ENCODE data around the gene DNAI1. TPM values are rescaled to one million over a fixed set of nuclear protein-coding genes. Genes with fewer than 3 reads are reported as not detected.

Gene DNAI1
- total and polyA plus RNA-seq, 2 of the 13 experiments (the other 11 are each of a cell fraction or from before 2014, with no cell fraction given): not detected

- Histone ChIP-seq H3K79me2 (ENCODE audit: insufficient read depth, low read length) (no peaks in the 10 kb centered on the region), H2AFZ (ENCODE audit: low read length) (no peak overlapping the region), H3K9ac (ENCODE audit: insufficient read depth, low read depth, low read length) (no peak overlapping the region), H4K20me1 (ENCODE audit: insufficient read depth, low read length) (no peaks in the 10 kb centered on the region), H3K4me1 (ENCODE audit: insufficient read depth, low read length) (no peaks in the 10 kb centered on the region), H3K4me2 (ENCODE audit: low read depth, low read length) (no peak overlapping the region), H3K36me3 (replicated peaks in 1 of 2; ENCODE audit: control insufficient read depth in 1 of 2, insufficient read depth in 2 of 2, low read length in 2 of 2) (no peaks in the 10 kb centered on the region), H3K27me3 (ENCODE audit: control insufficient read depth in 1 of 2, insufficient read depth in 2 of 2, low read length in 2 of 2) (peaks cover 0 to 7% of the 10 kb centered on the region in 2 experiments; a peak in 1 of 5 replicates), H3K27ac (ENCODE audit: extremely low read length, insufficient read depth, low read length) (no peak overlapping the region), H3K4me3 (replicated peaks in 1 of 3; ENCODE audit: insufficient read depth in 1 of 3, low read depth in 2 of 3, low read length in 3 of 3) (no peak overlapping the region), H3K9me3 (ENCODE audit: low read length) (no peaks in the 10 kb centered on the region)
- intact Hi-C loops (cut with micrococcal nuclease; ENCODE audit: unreplicated experiment) (no loop called here), in situ Hi-C loops (cut with HindIII; ENCODE audit: extremely low pct_ligation_motif_present, low pct_unique_long_range_greater_than_20kb) (no loop called here)
- ChIA-PET POLR2A (no interaction called here), CTCF (ENCODE audit: low intra/inter-chr PET ratio, low total read pairs) (no interaction called here)
- DNase-seq (ENCODE audit: low spot score) (no peak), FAIRE-seq (no peak), ATAC-seq (no peak)
- BruUV-seq (replicated peaks): no TSS peak
- WGBS (ENCODE audit: low lambda C conversion rate): 16% methylated on average over 6 of the region's 6 CpGs
- TF ChIP-seq ZNF704 (CRISPR knock-in tag; IDR thresholded peaks at IDR 0.05; ENCODE audit: borderline replicate concordance) (no peak), ZBTB20 (CRISPR knock-in tag; IDR thresholded peaks at IDR 0.05; ENCODE audit: borderline replicate concordance, low read depth) (no peak), MYNN (CRISPR knock-in tag; IDR thresholded peaks at IDR 0.05; ENCODE audit: low read depth) (no peak), DRAP1 (CRISPR knock-in tag; IDR thresholded peaks at IDR 0.05) (no peak), HNRNPL (IDR thresholded peaks at IDR 0.05; ENCODE audit: low read depth, low read length) (no peak), ARID4A (CRISPR knock-in tag; IDR thresholded peaks at IDR 0.05; ENCODE audit: borderline replicate concordance) (no peak), ZBTB10 (CRISPR knock-in tag; IDR thresholded peaks at IDR 0.05; ENCODE audit: borderline replicate concordance) (no peak)
Measured at GRCh38 chr9:34485822-34486221, 27.2 kb downstream of the DNAI1 start.

Data from HepG2 (cell line).